Activated CD4-positive, CD25-positive, alpha-beta regulatory T cell treated with anti-CD3 and anti-CD28 coated beads, Interleukin-2, amount 50 U/mL, for 72 hours (primary cell): Measurements from ENCODE around the gene ERG28.
"Not testable (repeated sequence)": the region's sequence is repeated elsewhere in the genome, so short reads cannot be mapped to it uniquely, and the experiment has no call there.

Source experiments
- DNase-seq: peaks from one replicate; pipeline ENCODE4 v3.0.0; 2021

ERG28 gene

DNA sequence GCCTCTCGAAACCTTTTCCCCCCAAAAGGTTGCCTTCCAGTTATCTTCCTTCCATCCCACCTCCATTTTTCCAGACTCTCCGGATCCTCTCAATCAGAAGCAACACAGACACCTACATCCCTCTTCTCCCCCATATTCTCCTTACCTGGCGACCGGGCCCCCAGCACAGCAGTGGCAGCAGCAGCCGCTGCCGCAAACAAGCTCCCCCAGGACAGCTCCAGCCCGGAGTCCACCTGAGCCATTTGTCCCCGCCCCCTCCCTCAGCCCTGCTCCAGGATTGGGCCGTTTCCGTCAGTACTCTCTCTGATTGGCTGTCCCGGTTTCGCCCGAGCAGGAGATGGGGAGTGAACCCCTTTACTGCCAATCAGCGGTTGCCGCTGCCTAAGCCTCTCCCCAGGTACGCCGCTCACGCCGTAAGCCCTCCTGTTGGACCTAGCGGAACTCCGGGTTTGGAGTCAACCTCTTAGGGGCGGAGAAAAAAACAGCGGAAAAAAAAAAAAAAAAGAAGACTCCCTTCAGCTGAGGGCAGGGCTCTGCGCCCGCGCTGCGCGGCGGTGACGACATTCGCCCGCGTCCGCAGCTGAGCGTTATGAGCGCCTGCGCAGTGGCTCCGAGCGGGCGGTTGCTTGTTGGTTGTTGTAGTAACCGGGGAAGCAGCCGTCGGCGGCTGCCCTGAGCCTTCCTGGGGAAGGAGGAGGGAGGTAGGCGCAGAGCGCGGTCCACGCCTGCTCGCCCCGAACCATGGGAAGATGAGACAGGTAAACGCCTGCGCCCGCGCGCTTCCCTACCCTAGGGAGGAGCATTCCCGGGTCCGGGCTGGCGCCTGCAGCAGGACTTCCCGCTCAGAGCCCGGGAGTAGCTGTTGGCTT lies at the start of gene ERG28, which contains the start of gene TTLL5:
Gene ERG28 (minus strand): TSS at position 247 of the 869 bp plus-strand sequence. CDS start 3,374 bp downstream, outside the sequence.
Gene TTLL5 (plus strand): TSS at position 617 of the 869 bp plus-strand sequence. CDS start 1,904 bp downstream, outside the sequence.
- DNase-seq: peak; percentile 94

DNA sequence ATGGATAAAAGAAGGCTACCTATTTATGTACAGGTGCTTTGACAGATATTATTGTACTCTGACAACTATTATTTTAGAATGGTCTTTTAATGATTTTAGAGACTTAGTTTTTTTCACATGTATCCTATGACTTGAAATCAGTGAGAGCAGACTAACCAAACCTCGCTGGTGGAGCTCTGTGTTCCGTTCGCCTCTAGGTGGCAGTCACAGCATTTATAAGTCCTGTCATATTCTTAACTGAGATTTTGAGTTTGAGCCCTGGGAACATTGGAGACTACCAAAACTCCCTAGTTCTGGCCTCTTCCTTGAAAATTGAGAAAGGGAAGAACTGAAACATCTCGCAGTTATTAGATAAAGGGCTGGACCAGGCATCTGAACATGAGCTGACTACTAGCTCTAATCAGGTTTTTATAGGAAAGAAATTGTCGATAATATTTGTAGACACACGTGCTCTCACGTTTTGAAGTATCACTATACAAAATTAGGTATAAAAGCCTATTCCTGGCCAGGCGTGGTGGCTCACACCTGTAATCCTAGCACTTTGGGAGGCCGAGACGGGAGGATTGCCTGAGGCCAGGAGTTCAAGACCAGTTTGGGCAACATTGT lies 48.6 kb upstream of the ERG28 start:
- peak; percentile 36 for DNase-seq

- DNase-seq: no peak
Measured at GRCh38 chr14:75705014-75705413, 44.3 kb upstream of the ERG28 start.

GRCh38 chr14:75703467-75703866 lies 42.8 kb upstream of the ERG28 start:
- DNase-seq: no peak

- DNase-seq: no peak
Measured at GRCh38 chr14:75702616-75703261, 42.1 kb upstream of the ERG28 start.

DNA sequence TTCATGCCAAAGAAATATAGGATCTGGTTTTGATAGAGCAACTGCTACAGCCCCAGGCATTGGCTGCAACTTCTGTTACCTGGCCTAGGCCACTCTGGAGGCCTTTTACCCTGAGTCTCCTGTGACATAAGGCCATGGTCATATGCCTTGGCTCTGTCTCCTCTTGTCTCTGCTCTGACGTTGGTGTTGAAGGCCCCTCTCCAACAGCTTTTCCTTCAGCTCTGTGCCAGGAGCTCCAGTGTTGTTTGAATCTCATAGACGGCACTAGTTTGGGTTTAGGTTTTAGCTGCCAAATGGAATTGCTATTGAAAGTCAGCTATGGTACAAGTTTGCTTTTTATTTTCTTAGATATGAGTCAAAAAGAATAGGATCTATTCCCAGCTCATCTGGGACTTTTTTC lies 41.4 kb upstream of the ERG28 start:
- no peak for DNase-seq

GRCh38 chr14:75700295-75700694 lies 39.6 kb upstream of the ERG28 start:
- no peak for DNase-seq

DNA sequence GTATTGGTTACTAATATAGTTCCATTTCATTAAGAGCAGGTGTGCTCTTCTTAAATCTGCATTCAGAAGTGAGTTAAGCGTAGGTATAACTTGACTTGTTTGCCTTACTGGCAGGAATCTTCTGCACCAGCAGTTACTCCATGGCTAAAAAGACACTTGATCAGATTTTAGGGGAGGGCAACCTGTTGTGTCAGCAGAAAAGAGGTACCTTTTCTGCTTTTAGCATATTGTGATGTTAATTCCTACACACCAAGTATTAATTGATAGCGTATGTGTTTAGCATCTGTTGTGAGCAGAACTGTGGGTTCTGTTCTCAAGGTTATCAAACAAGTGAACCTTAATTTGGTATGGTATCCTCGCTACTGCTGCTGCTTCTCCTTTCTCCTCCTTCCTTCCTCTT lies 38.7 kb upstream of the ERG28 start:
- no peak for DNase-seq

GRCh38 chr14:75697918-75698317 lies 37.2 kb upstream of the ERG28 start:
- DNase-seq: no peak

DNA sequence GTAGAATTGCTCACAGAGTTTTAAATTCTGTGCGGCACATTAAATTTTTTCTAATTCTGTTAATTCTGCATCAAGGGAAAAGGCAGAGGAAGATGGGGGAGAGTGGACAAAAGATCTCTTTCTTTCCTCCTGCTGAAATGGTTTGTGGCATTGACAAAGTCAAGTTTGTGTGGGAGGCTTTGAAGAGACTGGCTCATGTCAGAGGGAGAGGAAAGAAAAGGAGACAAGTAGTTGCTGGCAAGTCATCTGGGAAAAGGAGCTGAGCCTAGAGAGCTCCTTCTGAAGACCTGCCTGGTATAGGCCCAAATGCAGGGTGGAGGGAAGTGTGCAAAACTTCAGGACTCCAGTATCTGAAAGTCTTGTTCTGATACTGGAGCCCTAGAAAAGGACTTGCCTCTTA lies 36.7 kb upstream of the ERG28 start:
- DNase-seq: no peak

DNA sequence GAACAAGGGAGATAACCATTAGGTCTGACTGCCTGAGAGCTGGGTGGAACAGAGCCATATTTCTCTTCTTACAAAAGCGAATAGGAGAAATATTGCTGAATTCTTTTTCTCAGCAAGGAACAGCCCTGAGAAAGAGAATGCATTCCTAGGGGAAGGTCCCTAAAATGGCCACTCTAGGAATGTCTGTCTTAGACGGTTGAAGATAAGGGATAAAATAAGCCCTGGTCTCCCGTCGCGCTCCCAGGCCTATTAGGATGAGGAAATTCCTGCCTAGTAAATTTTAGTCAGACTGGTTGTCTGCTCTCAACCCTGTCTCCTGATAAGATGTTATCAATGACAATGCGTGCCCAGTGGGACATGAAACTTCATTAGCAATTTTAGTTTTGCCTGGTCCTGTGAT lies 34.3 kb upstream of the ERG28 start:
- DNase-seq: not testable (repeated sequence)

GRCh38 chr14:75690010-75690409 lies 29.3 kb upstream of the ERG28 start:
- no peak for DNase-seq

DNA sequence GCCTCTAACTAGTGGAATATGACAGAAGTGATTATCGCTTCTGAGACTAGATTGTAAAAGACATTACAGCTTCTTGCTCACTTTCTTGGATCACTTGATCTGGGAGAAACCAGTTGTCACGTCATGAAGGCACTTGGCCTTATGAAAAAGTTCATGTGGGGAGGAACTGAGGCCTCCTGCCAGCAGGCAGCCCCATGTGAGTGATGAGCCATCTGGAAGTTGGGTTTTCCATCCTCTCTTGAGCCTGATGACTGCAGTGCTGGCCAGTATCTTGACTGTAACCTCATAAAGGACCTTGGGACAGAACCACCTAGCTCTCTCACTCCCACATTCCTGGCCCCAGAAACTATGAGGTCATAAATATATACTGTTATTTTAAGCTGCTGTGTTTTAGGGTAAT lies 28.3 kb upstream of the ERG28 start:
- no peak for DNase-seq

- DNase-seq: no peak
Measured at GRCh38 chr14:75685910-75686309, 25.2 kb upstream of the ERG28 start.

GRCh38 chr14:75675265-75675960 lies 14.7 kb upstream of the ERG28 start:
- no peak for DNase-seq

DNA sequence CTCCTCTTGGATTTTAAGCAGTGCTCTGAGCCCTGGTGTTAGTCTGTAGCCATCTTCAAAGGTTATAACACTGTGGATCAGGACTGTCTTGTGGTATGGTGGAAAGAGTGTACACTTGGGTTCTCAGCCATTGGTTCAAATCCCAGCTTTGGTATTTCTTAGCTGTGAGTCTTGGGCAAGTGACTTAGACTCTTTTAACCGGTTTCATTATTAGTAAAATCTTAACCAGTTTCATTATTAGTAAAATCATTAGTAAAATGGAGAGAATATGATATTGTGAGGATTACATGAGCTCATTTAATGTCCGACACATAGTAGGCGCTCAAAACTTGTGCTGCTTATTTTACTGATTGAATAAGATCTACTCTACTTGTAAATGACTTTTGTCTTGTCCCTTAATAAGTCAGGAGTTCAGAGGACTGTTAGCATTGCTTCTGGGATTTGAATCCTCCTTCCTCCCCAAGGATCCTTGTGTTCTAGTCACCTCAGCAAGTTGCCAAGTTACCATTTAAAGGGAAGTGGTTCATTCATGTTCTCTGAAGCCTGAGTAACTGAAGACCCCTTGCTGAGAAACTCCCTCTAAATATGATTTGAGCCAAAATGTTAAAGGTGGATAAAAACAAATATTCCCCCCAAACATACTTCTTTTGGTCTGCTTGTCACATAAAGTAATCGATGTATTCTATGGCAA lies 12.8 kb upstream of the ERG28 start:
- DNase-seq: no peak

DNA sequence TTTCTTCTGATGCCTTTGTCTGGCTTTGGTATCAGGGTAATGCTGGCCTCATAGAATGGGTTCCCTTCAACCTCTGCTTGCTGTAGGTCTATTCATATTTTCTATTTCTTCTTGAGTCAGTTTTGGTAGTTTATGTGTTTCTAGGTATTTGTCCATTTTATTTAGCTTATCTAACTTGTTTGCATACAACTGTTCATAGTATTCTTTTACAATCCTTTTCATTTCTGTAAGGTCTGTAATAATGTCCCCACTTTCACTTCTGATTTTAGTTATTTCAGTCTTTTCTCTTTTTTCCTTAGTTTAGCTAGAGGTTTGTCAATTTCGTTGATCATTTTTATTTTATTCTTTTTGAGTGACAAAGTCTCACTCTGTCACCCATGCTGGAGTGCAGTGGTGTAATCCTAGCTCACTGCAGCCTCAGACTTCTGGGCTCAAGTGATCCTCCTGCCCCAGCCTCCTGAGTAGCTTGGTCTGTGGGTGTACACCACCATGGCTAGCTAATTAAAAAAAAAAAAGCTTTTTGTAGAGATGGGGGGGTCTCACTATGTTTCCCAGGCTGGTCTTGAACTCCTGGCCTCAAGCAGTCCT lies 12.0 kb upstream of the ERG28 start:
- DNase-seq: no peak

DNA sequence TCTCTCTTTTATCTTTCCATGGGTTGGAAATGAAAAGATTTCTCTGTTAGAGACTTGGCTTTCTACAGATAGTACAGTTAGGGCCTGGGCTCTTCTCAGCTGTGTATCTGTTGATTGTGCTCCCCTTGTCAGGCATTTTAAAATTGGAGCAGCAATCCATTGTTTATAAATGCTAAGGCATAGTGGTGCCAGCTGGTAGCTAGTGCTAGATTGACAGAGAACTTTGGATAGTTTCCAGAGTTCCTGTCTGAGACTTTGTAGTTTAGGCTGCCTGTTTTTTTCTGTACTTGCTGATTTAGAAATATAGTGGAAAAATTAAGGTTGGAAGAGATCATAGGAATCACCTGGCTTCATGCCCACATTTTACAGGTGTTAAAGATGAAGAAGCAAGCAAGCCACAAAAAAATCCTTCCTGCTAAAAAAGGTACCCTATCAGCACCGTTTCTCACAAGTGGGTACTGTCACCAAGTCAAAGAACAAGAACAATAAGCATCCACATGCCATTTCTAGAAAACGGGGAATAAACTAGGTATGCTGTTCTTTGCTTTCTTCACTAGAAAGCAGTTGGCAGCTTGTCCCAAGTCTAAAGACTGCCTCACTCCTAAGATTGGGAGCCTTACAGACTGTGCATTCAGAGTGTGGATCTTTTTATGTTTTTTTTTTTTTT lies 6.6 kb upstream of the ERG28 start:
- DNase-seq: no peak

- no peak for DNase-seq
Measured at GRCh38 chr14:75662966-75663365, 2.3 kb upstream of the ERG28 start.

GRCh38 chr14:75661499-75661814 lies 781 bp upstream of the ERG28 start:
- no peak for DNase-seq

DNA sequence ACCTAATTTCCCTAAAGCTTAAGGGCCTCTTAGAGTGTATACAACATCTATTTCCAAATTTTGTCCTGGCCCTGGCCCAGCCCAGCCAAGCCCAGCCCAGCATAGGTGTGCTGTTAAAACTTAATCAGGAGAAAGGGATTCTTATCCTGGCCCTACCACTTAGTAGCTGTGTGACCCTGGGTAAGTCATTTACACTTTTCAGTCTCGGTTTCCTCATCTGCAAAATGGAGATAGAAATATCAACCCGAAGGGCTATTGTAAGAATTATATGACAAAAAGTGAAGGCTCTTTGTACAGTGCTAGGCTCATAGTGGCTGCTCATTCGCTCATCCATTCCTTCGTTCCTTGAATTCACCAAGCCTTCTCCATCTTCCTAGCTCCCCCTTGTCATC lies 442 bp downstream of the ERG28 start:
- no peak for DNase-seq

DNA sequence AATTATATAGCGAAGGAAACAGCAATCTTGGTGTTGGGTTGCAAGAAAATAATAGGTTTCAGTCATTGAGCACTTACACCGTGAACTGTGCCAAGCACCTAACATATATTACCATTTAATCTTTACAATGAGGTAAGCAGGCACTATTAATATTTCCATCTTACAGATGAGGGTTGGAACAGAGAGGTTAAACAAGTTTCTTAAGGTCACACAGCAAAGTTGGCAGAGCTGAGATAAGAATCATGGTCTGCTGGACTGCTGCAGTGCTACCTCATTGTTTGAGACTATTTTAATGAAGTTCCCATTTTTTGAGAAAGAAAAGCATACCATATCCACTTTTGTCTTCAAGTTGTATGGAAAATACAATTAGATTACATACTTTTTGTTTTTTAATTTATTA lies 1.7 kb downstream of the ERG28 start:
- DNase-seq: no peak
